Astrocyte (in vitro differentiated cells and primary cell): ENCODE results near the gene COL12A1.

ENCODE experiments used
- EZH2 ChIP-seq: IDR thresholded peaks from 2 replicates; pipeline ENCODE4 v1.6.1; 2012; ENCODE audit warnings: mild to moderate bottlenecking, low read length, inconsistent platforms; ENCODE audit not compliant: insufficient read depth
- TF ChIP-seq, protein P1 (sequence below): IDR thresholded peaks from 2 replicates; pipeline ENCODE4 v1.5.1; 2011; ENCODE audit warnings: low read depth, mild to moderate bottlenecking, inconsistent platforms, low read length, moderate library complexity; ENCODE audit not compliant: insufficient read depth

DNA sequence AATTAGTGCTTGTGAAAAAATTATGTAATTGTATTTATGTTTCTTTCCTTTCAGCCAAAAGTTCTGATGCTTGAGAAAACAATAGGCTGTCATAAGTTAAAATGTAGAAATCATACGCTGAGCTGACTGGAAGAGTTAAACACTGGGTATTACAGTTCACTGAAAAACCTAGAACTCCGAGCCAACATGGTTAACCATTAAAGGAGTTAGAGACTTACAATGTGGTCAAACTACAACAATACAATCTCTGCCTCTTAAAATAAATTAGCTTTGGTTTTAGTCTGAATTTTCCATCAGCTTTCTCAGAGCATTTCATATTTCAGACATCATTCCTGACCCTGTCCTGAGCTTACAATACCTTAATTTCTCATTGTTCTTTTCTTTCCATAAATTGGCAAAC lies 91.0 kb downstream of the COL12A1 start:
- TF ChIP-seq, protein P1, sequence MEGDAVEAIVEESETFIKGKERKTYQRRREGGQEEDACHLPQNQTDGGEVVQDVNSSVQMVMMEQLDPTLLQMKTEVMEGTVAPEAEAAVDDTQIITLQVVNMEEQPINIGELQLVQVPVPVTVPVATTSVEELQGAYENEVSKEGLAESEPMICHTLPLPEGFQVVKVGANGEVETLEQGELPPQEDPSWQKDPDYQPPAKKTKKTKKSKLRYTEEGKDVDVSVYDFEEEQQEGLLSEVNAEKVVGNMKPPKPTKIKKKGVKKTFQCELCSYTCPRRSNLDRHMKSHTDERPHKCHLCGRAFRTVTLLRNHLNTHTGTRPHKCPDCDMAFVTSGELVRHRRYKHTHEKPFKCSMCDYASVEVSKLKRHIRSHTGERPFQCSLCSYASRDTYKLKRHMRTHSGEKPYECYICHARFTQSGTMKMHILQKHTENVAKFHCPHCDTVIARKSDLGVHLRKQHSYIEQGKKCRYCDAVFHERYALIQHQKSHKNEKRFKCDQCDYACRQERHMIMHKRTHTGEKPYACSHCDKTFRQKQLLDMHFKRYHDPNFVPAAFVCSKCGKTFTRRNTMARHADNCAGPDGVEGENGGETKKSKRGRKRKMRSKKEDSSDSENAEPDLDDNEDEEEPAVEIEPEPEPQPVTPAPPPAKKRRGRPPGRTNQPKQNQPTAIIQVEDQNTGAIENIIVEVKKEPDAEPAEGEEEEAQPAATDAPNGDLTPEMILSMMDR, result no peak
- no peak for TF ChIP-seq EZH2
